GM19240 (cell line): ENCODE results near the gene MEMO1.
"Not testable (repeated sequence)": the region's sequence is repeated elsewhere in the genome, so short reads cannot be mapped to it uniquely, and the experiment has no call there.

Experiments
- DNase-seq: peaks from one replicate; pipeline ENCODE4 v3.0.0; 2011; ENCODE audit warnings: low spot score; ENCODE audit not compliant: insufficient read length

Gene MEMO1

GRCh38 chr2:31958140-31958717 is 52.6 kb downstream of the MEMO1 start:
- no peak for DNase-seq

DNA sequence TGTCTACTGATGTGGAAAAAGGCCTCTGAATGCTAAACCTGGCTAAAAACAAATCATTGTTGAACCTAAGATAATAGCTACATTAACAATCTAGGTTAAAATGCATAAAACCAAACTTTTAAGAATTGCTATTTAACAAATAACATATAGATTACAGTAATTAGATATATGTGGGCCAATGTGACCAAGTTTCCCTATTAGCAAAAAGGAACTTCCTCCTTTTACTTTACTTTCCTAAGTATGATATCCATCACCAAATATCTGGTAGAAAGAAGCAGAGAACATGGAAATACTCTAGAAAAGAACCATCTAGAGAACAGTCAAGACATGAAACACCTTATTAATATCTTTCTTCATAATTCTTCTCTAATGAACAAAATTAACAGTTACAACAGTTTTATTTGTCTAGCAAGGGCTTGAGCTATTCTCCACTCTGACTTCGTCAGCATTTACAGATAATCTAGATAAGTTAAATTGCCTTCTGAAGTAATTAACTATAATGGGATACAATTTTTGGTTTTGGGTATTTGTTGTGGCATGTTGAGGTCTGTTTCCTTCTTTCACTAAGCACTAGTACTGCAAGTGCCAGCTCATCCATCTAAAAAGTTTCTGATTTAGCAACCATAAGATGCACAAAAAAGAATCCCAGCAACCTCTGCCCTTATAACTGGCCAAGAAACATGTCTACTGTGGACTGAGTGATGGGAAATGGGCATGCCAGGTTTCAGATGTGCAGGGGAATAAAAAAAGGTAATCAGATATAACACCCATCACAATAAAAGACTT is 53.3 kb downstream of the MEMO1 start:
- DNase-seq, result no peak

- DNase-seq, result not testable (repeated sequence)
Measured at GRCh38 chr2:31956934-31957333, 53.9 kb downstream of the MEMO1 start.

DNA sequence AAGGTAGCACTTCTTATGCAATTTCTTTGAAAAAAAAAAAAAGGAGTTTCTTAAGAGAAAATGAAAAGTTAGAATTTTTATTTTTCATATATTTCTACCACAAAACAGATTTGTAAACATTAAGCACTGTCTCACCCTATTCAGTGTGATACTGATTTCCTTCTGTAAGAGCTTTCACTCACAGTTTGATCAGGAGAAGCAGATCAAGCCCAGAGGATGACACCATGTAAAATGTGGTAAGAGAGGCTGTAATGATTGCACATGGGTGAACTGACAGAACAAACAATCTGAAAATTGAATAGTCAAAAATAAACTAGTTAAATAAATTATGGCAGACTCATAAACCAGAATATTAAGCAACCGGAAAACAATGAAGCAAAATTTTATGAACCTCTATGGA is 54.5 kb downstream of the MEMO1 start:
- no peak for DNase-seq

DNA sequence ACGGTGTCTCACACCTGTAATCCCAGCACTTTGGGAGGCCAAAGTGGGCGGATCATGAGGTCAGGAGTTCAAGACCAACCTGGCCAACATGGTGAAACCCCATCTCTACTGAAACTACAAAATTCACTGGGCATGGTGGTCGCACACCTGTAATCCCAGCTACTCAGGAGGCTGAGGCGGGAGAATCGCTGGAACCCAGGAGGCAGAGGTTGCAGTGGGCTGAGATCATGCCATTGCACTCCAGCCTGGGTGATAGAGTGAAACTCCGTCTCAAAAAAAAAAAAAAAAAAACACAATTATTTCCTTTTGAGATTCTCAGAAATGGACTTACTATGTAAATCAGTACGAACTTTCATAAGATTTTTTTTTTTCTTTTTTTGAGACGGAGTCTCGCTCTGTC is 57.7 kb downstream of the MEMO1 start:
- not testable (repeated sequence) for DNase-seq

DNA sequence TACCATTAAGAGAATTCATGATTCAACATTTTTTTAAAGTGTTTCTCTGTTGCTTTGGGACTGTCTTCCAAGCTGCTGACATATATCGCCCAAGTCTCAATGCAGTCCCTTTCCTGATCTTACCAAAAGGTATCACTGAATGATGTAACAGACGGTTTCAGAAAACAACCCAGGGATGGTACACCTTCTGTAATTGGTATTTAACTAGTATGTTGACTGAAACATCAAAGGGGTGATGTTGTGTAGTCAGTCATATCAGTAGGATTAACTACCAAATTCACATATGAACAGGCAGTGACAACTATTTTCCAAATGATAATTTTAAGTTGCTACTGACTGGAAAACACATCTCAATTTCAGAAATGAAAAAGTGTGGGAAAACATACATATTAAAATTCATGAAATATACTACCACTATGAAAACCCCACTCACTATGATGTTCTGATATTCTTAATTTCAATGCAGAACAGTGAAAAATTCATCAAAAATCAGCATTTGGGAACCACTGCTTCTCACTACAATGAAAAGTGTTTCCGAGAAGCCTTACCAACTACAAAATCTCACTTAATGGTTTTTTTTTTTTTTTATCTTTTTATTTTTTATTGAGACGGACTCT is 59.8 kb downstream of the MEMO1 start:
- DNase-seq, result no peak

DNA sequence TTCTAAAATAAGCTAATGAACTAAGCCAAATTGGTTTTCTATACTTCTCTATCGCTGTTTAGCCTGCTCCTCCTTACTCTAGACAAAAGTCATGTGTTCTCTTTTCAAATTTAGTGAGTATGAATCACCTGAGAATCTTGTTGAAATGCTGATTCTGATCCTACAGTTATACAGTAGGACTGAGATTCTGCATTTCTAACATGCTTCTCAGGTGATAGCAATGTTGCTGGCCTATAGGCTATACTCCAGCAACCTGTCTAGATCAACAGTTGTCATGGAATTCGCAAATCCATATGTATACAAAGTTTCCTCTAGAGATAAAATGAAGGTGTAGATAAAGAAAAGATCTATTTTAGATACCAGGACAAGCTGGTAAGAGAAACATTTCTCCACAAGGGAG is 62.9 kb downstream of the MEMO1 start:
- DNase-seq, result no peak

DNA sequence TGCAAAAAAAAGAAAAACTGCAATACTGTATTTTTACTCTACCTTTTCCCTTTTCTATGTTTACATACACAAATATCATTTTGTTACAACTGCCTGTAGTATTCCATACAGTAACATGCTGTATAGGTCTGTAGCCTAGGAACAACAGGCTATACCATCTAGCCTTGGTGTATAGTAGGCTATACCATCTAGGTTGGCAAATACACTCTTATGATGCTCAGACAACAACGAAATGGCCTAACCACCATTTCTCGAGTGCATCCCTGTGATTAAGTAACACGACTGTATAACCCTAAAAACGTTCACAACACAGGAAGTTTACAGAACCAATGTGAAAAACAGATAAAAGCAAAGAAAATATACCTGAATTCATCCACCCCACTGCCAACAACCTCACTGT is 64.0 kb downstream of the MEMO1 start:
- no peak for DNase-seq

DNA sequence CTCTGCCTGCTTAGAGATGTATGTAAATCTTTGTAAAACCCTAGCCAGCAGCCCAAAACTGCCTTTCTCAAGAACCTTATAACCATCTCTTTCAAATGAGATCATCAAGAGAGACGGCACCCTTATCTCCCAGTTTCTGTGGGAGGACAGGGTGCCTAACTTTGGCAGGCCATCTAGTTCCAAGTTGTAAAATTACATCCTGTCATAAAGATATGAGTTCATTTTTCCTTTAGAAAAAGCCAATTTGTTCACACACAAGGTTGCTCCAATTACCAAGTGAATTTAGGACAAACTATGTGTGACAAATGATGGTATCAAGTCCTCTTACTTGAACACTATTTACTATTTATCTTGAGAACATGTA is 65.3 kb downstream of the MEMO1 start:
- no peak for DNase-seq

DNA sequence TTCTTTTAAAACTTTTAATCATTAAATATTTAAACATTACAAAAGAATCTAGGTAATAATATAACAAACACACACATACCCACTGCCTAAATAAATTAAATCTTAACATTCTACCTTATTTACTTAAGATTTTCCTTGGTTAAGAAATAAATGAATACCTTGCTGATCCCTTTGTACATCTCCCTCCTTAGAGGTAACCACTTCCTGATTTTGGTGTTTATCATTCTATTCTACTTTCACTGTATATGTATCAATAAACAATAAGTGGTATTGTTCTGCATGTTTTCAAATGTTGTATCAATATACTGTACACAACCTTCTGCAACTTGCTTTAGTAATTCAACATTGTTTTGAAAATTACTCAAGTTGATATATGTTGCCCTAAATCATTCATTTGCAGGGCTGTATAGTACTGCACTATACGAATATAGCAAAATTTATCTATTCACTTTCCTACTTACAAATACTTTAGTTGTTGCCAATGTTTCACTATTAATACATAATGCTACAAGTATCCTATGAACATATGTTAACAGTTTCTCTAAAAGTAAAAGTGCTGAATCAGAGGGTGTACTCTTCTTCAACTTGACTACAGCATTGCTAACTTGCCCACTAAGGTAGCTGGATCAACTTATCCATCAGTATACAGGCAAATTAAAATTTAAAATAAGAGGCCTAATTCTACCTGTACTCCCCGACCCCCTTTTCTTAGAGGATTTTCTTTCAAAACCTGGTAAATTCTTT is 65.8 kb downstream of the MEMO1 start:
- DNase-seq, result no peak

DNA sequence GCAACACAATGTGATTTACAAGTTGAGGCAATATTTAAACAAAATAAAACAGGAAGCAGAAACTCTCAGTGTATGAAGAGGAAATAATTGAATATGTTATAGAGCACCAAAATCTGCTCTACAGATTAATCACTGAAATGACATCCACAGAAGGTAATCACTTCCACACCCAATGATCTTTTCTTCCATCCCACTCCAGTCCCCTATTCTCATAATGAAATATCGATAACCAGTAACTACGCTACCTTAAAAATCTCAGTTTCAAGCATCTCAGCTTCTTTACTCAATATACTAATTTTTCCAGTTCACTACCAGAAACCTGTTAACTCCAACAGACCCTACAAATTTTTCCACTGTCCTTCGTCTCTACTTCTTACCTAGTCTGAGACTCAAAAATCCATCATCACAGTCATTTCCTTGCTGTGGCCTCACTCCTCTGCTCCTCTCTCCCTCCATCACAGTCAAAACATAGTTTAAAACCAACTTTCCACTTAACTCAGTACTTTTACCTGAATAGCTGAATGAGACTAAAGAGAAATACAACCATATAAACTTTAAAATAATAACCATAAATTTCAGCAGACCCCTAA is 67.1 kb downstream of the MEMO1 start:
- DNase-seq, result no peak

GRCh38 chr2:31940920-31941319 is 69.9 kb downstream of the MEMO1 start:
- no peak for DNase-seq

- no peak for DNase-seq
Measured at GRCh38 chr2:31937741-31938140, 73.1 kb downstream of the MEMO1 start.

- no peak for DNase-seq
Measured at GRCh38 chr2:31935370-31935769, 75.4 kb downstream of the MEMO1 start.

DNA sequence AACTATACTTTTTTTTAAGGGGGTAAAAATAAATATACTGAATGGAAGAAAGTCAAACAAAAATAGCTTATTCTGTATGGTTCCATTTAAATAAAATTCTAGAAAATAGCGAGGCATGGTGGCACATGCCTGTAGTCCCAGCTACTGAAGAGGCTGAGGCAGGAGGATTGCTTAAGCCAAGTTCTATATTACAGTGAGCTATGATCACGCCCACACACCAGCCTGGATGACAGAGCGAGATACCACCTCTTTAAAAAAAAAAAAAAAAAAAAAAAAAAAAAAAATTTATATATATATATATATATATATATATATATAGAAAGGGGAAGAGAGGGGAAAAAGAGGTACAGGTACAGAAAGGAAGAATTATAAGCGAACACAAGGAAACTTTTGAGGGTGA is 77.7 kb downstream of the MEMO1 start:
- no peak for DNase-seq

- no peak for DNase-seq
Measured at GRCh38 chr2:31932589-31932988, 78.2 kb downstream of the MEMO1 start.

- no peak for DNase-seq
Measured at GRCh38 chr2:31931916-31932315, 78.9 kb downstream of the MEMO1 start.

- DNase-seq, result no peak
Measured at GRCh38 chr2:31925517-31925916, 85.3 kb downstream of the MEMO1 start.

GRCh38 chr2:31923662-31924061 is 87.1 kb downstream of the MEMO1 start:
- no peak for DNase-seq

DNA sequence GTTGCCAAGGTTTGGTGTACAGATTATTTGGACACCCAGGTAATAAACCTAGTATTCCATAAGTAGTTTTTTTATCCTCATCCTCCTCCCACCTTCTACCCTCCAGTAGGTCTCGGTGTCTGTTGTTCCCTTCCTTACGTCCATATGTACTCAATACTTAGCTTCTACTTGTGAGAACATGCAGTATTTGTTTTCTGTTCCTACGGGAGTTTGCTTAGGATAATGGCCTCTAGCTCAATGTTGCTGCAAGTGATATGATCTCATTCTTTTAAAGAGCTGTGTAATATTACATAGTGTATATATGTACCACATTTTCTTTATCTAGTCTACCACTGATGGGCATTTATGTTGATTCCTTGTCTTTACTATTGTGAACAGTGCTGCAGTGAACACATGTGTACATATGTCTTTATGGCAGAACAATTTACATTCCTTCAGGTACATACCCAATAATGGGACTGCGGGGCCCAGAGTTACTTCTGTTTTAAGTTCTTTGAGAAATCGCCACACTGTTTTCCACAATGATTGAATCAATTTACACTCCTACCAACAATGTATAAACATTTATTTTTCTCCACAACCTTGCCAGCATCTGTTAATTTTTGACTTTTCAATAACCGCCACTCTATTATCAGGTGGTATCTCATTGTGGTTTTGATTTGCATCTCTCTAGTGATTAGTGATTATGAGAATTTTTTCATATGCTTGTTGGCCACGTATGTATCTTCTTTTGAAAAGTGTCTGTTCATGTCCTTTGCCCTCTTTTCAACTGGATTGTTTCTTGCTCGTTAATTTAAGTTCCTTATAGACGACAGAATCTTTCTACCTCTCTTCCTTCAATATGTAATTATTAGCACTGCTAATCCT is 88.0 kb downstream of the MEMO1 start:
- DNase-seq, result no peak

DNA sequence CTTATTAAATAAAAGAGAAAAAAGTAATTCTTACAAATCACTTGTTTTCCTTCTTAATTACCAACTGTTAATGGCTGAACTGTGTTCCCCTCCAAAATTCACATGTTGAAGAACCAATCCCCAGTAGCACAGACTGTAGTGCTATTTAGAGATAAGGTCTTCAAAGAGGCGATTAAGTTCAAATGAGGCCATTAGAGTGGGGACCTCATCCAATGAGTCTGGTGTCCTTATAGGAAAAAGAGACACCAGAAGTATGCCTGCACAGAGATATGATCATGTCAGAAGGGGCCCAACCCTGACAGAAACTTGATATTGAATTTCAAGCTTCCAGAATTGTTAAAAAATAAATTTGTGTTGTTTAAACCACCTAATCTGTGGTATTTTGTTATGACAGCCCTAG is 89.8 kb downstream of the MEMO1 start:
- no peak for DNase-seq
